ENCODE measurements around the gene MMP15.
"Not testable (repeated sequence)": the region's sequence is repeated elsewhere in the genome, so short reads cannot be mapped to it uniquely, and the experiment has no call there.

Gene MMP15

DNA sequence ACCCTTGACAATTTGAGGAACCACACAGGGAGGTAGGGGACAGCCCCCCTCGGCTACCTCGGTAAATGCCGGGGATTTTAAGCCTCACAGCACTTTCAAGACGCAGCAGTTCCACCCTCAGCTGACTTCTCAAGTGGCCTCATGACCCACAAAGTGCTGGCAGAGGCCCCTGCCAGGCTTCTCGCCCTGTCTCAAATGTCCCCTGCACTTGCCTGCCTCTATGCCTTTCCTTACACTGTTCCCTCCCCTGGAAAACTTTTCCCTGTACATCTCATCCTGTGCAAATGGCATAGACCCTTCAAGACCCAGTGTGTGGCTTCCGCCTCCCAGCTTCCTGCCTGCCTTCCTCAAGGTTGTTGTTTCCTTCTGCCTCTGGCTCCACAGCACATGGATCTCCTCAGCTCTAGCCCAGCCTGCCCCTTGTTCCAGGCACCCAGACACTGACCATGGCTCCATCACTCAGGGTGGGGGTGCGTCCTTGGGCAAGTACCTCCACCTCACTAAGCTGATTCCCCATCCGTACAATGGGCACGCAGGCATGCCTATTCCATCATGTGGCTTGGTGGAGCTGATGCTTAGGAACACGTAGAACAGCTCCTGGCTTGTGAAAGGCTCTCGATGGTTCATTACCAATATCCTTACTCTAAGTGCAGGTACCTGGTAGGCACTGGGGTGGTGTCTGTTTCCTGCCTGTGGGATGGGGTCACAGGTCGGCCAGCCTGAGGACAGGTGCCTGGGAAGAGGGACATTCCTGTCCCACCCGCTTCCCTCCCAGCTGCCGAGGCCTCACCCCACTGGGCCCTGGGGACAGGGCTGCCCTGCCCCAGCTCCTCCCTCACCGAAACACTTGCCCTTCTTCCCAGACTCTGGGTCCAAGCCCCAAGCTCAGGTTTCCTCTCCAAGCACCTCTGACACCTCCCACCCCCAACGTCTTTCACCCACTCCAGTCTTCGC lies 24.0 kb downstream of the MMP15 start:
- no peak for DNase-seq (ENCODE audit: low read depth)

DNA sequence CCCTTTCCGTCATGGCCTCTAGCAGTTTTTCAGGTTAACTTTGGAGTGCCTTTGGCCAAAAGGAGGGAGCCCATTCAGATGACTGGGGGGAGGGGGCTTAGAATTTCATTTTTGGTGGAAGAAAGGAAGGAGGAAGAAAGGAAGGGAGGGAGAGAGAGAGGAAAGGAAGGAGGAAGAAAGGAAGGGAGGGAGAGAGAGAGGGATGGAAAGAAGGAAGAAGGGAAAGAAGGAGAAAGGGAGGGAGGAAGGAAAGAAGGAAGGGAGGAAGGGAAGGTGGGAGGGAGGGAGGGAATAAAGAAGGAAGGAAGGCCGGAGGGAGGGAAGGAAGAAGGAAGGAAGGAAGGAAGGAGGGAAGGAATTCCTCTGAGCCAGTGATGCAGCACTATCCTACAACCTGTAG lies 25.7 kb downstream of the MMP15 start:
- no peak for DNase-seq (ENCODE audit: low read depth)

DNA sequence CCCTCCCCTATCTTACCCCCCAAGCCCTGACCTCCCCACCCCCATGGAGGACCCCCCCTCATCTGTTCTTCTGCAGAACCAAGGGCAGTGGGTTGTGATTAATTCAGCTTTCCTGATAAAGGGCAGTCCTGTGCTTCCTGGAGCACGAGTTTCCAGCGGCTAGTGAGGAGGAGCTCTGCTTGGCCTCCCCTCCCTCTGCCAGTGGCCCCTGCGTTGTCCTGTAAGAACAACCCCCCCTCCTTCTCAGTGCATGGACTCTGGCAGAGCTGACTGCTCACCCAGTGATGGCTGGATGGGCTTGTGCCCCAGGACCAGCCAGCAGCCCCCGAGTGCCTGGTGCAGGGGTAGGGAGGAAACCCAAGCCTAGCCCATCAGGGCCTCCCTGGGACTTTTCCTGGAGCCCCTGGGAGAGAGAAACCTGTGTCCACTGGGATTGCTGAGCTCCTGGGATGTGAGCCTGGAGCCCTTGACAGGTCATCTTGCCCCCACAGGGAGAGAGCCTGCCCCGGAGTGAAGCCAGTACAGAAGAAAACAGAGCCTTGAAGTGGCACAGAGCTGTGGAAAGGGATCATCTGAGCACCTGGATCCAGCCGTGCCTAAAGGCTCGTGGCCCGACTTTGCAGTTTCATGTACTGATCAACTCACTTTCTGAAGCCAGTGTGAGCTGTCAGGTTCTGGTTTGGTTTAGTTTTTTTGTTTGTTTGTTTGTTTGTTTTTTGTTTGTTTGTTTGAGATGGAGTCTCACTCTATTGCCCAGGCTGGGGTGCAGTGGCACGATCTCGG lies 26.5 kb downstream of the MMP15 start:
- DNase-seq (ENCODE audit: low read depth): no peak

DNA sequence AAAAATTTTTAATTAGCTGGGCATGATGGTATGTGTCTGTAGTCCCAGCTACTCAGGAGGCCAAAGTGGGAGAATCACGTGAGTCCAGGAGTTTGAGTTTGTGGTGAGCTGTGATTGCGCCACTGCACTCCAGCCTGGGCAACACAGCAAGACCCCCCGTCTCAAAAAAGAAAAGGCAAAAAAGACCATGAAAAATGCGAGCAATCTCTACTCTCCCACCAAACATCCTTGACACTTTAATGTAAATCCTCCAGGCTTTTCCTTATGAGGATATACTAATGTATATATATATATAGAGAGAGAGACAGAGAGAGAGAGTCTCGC lies 28.1 kb downstream of the MMP15 start:
- DNase-seq (ENCODE audit: low read depth): no peak

DNA sequence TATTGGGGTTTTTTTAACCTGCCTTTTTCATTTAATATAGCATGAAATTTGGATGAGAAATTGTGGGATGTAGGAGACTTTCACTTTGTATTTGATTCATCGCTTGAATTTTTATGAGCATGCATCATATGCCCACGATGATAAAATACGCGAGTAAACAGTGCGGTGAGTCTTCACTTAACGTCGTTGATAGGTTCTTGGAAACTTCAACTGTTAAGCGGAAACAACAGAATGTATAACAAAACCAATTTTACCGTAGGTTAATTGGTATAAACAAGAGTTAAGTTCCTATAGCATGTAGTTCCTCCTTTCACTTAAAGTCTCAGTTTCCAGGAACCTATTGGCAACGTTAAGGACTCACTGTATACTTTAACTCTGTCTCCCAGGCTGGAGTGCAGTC lies 28.7 kb downstream of the MMP15 start:
- no peak for DNase-seq (ENCODE audit: low read depth)

DNA sequence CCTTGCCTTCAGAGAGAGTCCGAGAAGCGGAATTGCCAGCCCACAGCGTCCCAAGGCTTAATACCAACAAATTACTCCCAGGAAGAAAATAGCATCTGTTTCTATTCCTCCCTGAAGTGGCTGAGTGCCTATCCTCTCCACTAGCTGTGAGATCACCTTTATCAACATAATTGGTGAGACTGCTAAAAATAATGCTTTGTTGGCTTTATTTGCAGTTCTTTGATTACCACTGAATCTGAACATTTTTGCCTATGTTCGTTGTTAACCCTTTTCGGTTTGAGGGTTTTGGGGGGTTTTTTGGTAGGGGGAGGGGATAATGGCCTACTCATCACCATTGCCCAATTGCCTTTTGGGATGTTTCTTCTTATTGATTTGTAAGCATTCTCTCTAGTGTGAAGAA lies 31.0 kb downstream of the MMP15 start:
- no peak for DNase-seq (ENCODE audit: low read depth)

DNA sequence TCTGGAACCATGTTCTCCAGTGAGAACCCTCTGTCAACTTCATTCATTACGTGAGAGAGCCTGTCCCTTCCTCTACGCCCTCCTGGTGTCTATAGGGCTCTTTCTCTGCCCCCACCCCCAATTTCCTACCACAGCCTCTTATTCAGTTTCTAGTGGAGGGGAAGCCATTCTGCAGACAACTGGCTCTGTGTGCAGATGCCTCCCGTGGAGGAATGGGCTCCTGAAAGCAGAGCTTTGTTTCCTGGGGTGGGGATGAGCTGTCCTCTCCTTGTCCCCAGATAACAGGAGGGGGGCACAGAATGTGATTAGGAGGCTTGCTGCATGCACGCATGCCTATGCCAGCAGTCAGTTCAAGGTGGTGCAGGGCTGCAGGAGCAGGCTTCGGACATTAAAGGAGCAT lies 31.6 kb downstream of the MMP15 start:
- DNase-seq (ENCODE audit: low read depth): no peak

DNA sequence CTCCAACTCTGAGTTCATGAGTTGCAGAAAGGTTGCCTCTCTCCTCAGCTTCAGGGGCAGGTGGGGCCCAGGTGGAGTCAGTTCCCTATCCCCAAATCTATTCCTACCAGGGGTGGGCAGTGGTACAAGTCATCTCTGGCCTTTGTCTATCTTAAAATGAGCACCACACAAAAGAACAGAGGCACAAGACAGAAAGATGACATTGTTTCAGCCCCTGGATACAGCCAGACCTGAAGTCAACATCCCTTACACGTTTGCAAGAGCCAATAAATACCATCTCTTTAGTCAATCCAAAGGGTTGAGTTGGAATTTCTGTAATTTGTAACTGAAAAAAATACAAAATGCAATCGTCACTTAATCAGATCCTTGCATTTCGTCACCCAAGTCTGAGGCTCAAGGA lies 32.2 kb downstream of the MMP15 start:
- no peak for DNase-seq (ENCODE audit: low read depth)

DNA sequence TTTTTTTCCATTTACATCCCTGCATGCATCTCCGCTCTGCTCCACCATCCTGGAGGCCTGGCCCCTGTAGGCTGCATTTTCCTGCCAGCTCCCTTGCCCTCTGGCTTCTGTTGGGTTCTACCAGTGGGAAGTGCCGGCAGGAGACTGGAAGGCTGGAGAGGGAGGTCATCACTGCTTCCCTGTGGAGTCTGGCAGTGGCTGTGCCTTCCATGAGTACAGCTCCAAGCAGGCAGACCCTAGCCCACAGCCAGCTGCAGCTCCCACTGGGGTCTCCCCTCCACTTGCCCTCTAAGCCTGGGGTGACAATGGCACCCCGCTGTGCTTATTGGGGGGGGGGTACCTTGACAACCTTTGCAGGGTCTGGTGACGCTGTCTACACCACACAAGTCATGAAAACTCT lies 37.3 kb downstream of the MMP15 start:
- DNase-seq (ENCODE audit: low read depth): no peak

DNA sequence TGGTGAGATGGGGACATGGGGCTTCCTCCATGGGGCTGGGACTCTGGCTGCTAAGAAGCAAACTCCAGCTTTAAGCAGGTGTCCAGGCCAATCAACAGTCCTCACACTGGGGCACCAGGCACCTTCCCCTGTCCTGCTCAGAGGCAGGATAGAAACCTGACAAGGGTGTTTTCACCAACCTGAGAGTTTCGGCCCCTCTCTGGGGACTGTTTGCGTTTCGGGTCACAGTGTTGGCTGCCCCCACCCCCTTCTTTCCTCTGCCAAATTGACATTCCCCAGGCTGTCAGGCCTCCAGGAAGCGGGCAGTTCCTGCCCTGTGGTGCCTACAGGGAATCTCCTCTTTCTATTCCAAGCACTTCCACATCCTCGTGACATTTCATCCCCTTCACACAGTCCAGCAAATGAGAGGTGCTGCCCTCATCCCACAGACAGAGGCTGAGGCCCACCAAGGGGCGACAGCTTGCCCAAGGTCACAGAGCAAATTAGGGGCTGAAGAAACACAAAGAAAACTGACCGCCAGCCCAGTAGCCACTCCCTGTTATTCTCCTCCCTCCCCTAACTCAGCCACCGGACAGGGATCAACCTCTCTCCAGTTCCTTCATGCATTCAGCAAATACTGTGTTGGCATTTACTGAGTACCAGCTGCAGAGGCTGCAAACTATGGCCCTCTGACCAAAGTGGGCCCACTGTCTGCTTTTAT lies 38.0 kb downstream of the MMP15 start:
- no peak for DNase-seq (ENCODE audit: low read depth)

DNA sequence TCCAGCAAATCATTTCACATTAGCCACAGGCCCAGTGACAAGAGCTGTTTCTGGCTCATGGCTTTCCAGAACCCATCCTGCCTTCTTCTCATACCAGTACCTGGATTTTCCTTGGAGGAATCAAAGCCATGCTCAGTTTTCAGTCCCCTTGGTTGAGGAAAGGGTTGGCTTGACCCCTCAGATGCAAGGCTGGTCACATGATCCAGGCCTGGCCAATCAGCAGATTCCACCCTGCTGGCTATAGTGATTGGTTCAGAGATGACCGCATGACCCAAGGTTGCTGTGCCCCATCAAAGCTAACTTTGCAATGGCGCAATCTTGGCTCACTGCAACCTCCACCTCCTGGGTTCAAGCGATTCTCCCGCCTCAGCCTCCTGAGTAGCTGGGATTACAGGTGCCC lies 45.0 kb downstream of the MMP15 start:
- DNase-seq (ENCODE audit: low read depth): no peak

DNA sequence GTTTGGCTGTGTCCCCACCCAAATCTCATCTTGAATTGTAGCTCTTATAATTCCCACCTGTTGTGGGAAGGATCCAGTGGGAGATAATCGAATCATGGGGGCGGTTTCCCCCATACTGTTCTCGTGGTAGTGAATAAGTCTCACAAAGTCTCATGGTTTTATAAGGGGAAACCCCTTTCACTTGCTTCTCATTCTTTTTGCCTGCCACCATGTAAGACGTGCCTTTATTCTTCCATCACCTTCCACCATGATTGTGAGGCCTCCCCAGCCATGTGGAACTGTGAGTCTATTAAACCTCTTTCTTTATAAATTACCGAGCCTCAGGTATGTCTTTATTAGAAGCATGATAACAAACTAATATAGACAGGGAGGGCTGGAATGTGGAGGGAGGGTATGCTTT lies 46.6 kb downstream of the MMP15 start:
- DNase-seq (ENCODE audit: low read depth): not testable (repeated sequence)

DNA sequence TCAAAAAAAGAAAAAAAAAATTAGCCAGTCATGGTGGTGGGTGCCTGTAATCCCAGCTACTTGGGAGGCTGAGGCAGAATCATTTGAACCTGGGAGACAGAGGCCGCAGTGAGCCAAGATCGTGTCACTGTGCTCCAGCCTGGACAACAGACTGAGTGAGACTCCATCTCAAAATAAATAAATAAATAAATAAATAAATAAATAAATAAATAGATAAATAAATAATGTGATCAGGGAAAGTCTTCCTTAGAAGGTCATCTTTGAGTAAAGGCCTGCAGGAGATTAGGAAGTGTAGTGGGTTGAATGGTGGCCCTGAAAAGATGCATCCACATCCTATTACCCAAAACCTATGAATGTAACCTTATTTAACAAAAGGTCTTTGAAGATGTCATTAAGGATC lies 47.5 kb downstream of the MMP15 start:
- not testable (repeated sequence) for DNase-seq (ENCODE audit: low read depth)

DNA sequence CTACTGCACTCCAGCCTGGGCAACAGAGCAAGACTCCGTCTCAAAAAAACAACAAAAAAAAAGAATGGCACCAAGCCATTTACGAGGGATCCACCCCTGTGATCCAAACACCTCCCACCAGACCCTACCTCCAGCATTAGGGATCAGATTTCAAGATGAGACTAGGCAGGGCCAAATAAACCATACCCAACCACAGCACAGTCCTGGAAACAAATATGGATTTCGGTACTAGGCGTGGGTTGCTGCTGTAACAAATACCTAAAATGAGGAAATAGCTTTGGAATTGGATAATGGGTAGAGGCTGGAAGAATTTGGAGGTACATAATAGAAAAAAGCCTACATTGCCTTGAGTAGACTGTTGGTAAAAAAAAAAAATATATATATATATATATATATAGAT lies 49.1 kb downstream of the MMP15 start:
- DNase-seq (ENCODE audit: low read depth): no peak

DNA sequence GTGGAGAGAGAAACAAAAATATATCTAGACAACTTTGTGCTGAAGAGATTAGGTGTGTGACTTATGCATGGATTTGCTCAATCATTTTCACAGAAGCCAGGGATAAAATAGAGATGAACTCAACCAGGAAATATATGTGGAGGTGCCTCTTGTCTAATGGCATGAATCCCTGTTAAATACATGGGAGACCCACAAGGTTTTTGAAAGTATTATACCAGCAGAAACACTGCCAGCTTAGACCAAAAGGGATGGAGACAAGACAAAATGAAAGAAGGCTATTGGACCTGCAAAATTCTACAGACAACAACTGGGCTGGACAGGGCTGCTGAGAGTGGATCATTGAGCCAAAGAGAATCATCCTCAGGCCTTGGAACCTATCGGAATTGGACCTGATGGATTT lies 51.0 kb downstream of the MMP15 start:
- no peak for DNase-seq (ENCODE audit: low read depth)

DNA sequence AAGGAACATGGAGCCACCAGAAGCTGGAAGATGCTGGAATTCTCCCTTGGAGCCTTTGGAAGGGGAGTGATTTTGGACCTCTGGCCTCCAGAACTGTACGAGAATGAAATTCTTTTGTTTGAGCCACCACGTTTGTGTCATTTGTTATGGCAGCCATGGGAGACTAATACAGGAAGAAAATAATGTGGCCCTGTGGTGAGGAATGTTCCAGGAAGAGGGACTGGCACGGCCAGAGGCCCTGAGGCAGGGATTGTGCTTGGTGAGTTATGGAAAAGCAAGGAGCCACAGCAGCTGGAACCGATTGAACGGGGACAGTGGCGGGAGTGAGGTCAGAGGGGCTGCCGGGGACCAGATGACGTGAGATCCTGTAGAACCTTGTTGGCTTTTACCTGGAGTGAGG lies 52.2 kb downstream of the MMP15 start:
- DNase-seq (ENCODE audit: low read depth): no peak

DNA sequence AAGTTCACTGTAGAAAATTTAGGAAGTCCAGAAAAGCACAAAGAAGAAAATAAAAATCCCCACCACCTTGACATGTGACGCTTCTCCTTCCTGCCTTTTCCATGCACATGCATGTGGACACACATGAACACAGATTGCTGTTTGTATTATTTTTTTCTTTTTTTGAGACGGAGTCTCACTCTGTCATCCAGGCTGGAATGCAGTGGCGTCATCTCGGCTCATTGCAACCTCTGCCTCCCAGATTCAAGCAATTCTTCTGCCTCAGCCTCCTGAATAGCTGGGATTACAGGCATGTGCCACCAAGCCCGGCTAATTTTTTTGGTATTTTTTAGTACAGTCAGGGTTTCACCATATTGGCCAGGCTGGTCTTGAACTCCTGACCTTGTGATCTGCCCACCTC lies 55.1 kb downstream of the MMP15 start:
- not testable (repeated sequence) for DNase-seq (ENCODE audit: low read depth)

DNA sequence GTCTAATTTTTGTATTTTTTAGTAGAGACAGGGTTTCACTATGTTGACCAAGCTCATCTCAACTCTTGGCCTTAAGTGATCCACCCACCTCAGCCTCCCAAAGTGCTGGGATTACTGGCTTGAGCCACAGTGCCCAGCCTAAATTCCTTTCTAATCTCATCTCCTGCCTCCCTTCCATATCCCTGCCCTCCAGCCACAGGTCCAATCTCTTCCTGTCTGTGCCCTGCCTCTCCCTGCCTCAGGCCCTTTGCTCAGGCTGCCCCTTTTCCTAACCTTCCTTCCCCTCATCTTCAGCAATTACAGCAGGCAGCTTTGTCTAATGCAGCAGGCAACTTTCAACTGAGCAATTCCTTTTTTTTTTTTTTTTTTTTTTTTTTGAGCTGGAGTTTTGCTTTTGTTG lies 56.8 kb downstream of the MMP15 start:
- DNase-seq (ENCODE audit: low read depth): no peak

DNA sequence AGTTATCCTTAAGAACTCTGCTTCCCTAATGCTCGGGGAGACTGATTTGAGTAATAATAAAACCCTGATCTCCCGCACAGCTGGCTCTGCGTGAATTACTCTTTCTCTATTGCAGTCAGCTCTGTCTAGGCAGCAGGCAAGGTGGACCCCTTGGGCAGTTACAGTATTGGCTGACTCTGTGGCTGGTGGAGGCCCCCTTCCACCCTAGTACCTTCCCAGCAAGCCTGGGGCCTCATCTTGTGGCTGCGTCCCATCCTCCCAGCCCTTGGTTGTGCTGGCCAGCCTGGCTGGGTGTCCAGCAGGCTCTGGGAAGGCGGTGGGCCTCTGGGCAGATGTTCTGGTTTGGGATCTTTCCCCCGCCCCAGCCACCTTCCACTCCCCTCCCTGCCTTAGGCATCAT lies 59.1 kb downstream of the MMP15 start:
- no peak for DNase-seq (ENCODE audit: low read depth)

DNA sequence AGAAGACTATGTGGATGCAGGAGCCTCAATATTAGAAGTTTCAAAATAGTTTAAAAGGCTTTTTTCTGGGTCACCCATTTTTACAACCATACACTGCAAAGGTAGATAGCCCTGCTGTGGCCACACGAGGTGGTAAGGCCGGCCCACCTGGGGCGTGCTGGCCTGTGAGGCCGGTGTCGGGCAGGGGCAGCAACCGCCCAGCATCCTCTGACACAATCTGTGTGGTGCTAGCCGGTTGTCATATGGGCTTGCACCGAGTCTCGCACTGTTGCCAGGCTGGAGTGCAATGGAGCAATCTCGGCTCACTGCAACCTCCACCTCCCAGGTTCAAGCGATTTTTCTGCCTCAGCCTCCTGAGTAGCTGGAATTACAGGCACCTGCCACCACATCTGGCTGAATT lies 59.6 kb downstream of the MMP15 start:
- no peak for DNase-seq (ENCODE audit: low read depth)

DNA sequence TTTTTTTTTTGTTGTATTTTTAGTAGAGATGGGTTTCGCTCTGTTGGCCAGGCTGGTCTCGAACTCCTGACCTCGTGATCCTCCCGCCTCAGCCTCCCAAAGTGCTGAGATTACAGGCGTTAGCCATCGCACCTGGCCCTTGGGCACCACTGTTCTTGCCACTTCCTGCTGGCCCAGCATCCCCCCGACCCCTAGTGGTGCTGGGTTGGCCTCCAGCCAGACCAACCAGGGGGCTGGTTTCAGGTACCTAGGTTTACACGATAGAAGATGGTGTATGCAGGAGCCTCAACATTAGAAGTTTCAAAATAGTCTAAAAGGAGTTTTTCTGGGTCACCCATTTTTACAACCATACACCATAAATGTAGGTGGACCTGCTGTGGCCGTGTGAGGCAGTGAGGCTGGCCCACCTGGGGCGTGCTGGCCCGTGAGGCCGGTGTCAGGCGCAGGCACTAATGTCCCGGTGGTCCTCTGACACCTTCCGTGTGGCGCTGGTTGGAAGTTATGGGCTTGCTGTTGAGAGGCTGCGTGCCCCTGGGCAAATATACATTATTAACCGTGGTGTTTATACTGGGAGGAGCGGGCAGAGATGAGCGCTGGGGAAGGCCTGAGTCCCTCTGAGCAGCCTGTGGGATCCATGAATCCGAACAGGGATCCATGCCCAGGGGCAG lies 60.2 kb downstream of the MMP15 start:
- no peak for DNase-seq (ENCODE audit: low read depth)
